ENCODE results near the gene TMEFF2.

The TMEFF2 gene

DNA sequence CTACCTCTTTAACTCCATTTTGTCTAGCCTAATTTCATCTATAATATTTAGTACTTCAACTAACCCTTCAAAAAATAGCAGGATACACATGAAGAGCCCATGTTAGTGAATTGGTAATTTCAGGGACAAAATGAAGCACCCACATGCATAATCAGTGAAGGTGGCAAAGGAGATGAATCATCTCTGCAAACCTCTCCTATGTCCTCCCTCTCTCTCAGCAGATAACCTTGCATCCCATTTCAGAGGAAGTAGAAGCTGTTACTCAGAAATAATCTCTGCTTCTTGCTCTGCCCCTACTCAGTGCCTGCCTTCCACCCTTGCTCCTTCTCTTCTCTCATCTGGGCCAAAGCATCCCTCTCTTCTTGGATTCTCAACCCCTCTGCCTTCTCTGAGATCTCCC, 287.6 kb downstream of the TMEFF2 start:
- no peaks in the 10 kb centered on the region for H3K36me3 Mint-ChIP-seq
- no peaks in the 10 kb centered on the region for H3K9me3 Mint-ChIP-seq (ENCODE audit: low read depth)
- no peak overlapping the region for H3K4me3 Mint-ChIP-seq
- no peaks in the 10 kb centered on the region for H3K27me3 Mint-ChIP-seq
- H3K4me1 Mint-ChIP-seq (ENCODE audit: low read depth) = peaks cover 3% of the 10 kb centered on the region
- H3K27ac Mint-ChIP-seq = no peak overlapping the region

DNA sequence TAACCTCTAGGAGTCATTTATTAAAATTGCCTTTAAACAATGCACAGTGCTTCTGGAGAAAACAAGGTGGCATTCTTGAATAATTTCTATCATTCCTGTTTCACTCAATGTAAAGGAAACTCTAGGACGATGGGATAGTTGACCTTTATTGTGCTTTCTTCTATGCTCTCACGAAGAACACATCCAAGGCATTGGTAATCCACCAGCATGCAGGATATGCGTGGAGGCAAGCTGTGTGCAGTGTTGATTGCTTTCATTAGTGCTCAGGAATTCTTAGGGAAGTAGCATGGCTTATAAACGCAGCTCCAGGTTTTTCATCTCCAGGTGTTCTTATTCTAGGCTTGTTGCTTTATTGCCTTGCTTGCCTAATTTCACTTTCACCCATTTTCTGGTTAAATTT, 289.4 kb downstream of the TMEFF2 start:
- no peak overlapping the region for H3K27ac Mint-ChIP-seq
- no peaks in the 10 kb centered on the region for H3K9me3 Mint-ChIP-seq (ENCODE audit: low read depth)
- no peaks in the 10 kb centered on the region for H3K36me3 Mint-ChIP-seq
- H3K27me3 Mint-ChIP-seq = peaks cover 3% of the 10 kb centered on the region
- H3K4me1 Mint-ChIP-seq (ENCODE audit: low read depth) = peaks cover under 1% of the 10 kb centered on the region
- no peak overlapping the region for H3K4me3 Mint-ChIP-seq

DNA sequence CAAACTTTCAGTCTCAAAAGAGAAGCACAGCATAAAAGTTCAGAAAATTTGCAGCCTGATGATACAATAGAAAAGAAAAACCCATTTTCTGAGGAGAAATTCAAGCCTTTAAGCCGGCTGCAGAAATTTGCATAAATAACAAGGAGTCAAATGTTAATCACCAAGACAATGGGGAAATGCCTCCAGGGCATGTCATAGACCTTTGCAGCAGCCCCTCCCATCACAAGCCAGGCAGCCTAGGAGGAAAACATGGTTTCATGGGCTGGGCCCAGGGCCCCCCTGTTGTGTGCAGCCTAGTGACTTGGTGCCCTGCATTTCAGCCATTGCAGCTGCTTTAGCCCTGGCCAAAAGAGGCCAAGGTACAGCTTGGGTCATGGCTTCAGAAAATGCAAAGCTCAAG, 293.7 kb downstream of the TMEFF2 start:
- Mint-ChIP-seq H3K4me3 (no peak overlapping the region), H3K27me3 (peaks cover 4% of the 10 kb centered on the region), H3K9me3 (ENCODE audit: low read depth) (no peaks in the 10 kb centered on the region), H3K36me3 (no peaks in the 10 kb centered on the region), H3K4me1 (ENCODE audit: low read depth) (no peaks in the 10 kb centered on the region), H3K27ac (no peak overlapping the region)

DNA sequence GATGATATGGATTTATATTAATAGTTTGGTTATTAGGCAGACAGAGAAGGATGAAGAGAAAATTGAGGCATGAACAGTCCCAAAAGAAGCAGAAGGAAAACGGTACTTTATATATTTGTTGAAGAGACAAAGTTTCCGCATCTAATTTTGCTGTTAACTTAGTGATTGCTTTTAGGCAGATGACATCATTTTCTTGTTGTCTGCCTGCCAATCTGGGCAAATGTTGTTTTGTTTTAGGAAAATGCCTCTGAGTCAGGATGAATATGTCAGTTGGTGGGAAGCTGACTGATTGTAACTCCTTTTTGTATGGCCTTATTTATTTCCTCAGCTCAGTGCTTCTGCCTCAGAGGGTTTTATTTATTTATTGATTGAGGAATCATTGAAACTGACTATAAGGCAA, 295.3 kb downstream of the TMEFF2 start:
- H3K27ac Mint-ChIP-seq = no peak overlapping the region

More for the DNA sequence above, 295.3 kb downstream of the TMEFF2 start:
- Mint-ChIP-seq H3K36me3 (no peaks in the 10 kb centered on the region), H3K9me3 (ENCODE audit: low read depth) (no peaks in the 10 kb centered on the region), H3K27me3 (peaks cover 4% of the 10 kb centered on the region), H3K4me1 (ENCODE audit: low read depth) (no peaks in the 10 kb centered on the region), H3K4me3 (no peak overlapping the region)
